GM11168 (cell line): ENCODE results near the gene CCR9.

Experiments used
- in situ Hi-C: fragments of 300-500 bp; cut with MboI; formaldehyde crosslinking; loops from one replicate; pipeline ENCODE4 v1.12.0; 2022; ENCODE audit warnings: low sequenced_read_pairs; ENCODE audit not compliant: unreplicated experiment

Gene CCR9

DNA sequence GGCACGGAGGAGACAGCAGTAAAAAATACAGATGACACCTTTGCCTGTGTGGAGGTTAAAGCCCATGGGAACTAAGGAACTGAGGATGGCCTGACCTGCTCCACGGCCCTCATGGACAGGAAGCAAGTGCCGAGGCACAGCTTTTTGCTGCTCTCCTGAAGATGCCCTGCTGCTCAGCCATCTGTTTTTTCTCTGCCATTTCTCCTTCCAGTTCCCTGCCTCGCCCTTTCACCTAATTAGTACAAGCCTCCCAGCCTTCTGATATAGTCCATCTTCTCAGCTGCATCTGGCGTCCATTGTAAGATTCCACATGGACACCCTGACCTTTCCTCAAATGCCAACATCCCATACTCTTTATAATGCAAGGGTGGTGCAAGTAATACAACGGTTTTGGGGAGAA lies 45.2 kb downstream of the CCR9 start:
- in situ Hi-C loops = loop anchor here (25.0 kb wide), 1 partner anchor 419 kb away; no protein-coding TSS in a partner anchor

DNA sequence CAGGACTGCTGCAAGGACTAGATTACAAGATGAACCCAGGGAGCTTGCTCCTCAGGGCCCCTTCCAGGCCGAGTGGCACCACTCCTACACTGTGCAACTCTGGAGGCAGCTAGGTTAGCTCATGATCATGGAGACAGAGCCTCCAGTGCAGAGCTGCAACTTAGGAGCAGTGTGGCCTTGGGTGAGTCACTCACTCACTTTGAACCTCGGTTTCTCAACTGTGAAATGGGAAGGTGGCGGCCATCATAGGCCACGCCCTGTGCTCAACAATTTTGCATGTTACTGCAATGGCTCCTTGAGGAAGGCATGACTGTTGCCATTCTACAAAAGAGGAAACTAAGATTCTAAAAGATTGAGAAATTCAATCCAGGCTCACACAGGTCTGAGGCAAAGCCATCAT lies 45.8 kb downstream of the CCR9 start:
- in situ Hi-C loops = loop anchor here (25.0 kb wide), 1 partner anchor 420 kb away; no protein-coding TSS in a partner anchor

DNA sequence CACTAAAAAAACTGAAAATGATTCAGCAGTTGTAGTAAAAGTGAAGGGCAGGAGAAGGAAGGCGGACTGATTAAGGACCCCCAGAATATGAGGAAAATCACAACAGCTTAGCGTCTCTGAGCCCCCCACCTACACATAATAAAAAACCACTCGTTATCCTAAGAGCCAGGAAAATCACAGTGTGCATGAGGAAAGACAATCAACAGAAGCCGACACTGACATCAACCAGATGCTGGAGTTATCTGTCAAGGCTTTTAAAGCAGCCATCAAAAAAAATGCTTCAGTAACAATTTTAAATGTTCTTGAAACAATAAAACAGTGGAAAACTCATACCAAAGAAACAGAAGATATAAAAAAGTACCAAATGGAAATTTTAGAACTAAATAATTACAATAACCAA lies 47.2 kb downstream of the CCR9 start:
- in situ Hi-C loops = loop anchor here (25.0 kb wide), 1 partner anchor 421 kb away; no protein-coding TSS in a partner anchor

DNA sequence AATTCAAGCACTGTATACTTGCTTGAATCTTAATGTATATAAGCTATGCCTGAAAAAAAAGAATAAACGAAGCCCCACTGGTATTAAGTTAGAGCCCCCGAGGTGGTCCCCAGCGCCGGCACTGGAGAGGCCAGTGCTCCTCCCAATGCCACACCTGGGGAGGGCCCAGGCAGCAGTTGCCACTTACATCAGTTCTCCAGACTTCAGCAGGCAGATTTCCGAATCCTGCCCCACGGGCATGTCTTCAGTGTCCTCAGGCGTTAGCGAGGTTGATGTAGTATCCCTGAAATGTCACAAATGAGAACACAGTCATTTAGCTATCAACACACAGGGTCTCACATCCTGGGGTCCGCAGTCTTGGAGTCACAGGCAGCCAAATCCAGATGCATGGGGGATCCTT lies 49.9 kb downstream of the CCR9 start:
- in situ Hi-C loops = loop anchor here (25.0 kb wide), 1 partner anchor 424 kb away; no protein-coding TSS in a partner anchor

DNA sequence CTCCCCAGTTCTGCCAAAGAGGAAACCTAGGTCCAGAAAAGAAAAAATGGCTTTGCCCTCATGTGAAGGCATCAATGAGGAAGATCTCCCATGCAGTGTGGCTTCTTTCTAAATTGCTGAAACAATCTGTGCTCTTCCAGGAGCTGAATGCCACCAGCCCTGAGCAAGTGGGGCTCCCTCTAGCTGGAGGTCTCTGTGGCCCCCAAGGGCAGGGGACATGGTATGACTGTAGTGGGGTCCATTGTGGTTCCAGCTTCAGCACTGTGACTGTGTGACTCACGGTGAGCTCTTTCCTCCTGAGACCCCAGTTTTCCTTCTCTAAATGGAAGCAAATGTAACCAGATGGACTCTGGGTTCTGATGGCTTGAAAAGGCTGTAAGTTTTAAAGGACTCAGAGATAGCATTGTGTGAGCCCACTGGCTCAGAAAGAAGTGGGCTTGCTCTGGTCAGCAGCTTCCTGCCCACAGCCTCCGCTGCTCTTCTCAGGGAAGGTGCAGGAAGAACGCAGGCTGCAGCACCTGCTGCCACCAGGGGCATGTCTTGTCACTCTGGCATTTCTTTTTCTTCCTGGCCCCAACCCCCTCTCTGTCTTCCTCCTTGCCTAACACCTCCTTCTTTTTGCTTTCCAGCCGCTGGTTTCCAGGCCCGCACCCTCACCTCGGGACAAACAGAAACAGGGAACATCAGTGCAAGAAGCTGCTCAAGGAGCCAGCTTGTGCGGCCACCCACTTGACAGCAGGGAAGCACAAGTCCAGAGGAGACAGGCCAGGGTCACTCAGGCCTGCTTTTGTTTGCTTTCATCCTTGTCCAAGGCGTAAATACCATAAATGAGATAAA lies 51.1 kb downstream of the CCR9 start:
- in situ Hi-C loops = loop anchor here (25.0 kb wide), 1 partner anchor 425 kb away; no protein-coding TSS in a partner anchor

DNA sequence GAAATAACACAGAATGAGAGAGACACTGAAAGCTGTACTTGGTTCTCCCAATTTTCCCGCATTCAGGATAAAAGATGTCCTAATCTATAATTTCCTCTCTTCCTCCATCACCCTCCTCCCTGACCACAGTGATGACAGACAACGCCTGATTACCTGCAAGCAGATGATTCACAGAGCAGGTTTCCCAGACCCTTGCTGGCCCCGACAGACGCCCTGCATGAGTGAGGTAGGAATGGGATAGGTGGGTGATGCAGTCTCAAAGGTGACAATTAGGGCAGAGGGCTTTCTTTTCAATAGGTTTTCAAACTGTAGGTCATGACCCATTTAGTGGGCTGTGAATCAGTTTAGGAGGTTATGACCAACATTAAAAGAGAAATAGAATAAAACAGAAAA lies 51.7 kb downstream of the CCR9 start:
- in situ Hi-C loops = loop anchor here (25.0 kb wide), 1 partner anchor 426 kb away; no protein-coding TSS in a partner anchor

DNA sequence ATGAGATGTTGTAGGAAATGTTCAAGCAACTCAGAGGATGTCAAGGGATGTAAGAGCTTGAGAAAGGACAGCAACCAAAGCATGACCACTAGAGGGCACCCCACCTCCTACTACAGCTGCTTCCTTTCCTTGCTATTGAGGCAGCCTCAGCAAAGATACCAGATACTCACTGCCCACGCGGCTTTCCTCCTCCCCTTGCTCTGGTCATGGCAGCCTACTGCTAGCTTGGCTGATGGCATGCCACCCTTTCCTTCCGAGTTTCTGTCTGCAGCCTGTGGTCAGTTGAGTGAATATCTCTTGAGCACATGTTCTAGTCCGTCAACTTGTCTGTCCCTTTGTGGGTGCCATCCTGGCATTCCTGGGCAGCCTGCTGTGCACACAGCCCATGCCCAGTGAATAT lies 52.5 kb downstream of the CCR9 start:
- in situ Hi-C loops = loop anchor here (25.0 kb wide), 1 partner anchor 427 kb away; no protein-coding TSS in a partner anchor

DNA sequence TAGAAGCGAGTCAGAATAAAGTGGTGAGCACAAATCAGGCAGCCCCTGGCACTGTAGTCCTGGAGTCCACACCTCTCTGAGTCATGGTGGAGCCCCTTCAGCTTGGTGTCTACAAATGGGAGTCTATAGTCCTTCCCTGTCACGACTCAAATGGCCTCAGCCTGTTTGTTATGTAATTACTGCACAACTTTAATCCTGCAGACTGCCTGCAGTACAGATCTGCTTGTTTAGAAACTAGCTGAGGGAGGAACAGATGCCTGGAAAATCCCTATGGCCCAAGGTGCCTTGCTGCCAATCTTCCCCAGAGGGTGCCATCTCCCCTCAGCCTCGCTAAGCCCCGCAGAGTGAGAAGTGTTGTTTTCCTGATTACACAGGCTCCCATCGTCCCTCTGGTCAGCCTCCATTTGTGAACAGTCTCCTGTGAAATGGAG lies 53.0 kb downstream of the CCR9 start:
- in situ Hi-C loops = loop anchor here (25.0 kb wide), 1 partner anchor 427 kb away; no protein-coding TSS in a partner anchor

DNA sequence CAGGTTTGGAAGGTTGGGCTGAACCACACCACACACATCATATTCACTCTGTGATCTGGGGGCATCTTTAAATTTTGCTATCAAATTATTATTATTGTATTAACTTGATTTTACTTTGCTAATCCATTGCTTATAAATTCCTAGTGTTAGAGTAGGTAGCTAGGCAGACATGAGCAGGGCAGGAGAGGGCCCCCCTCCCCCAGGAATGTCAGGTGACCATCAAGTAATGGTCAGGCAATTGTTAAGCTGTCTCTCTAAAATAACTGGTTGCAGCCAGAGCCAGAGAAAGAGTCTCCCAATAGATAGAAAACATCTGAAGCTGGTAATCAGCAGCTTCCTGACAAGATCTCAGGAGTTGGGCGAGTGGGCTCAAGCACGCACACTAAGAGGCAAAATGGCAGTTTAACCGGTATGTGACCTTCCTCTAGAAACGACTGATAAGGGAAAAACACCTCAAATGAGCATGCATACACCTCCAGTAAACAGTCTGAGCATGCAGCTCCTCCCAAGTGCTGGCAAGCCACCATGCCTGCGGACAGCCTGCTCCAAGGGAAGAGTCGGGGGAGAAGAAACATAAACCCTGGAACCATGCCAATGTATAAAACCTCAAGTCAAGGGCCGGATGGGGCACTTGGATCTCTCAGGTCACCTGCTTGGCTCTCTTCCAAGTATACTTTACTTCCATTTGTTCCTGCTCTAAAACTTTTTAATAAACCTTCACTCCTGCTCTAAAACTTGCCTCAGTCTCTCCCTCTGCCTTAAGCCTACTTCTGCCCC lies 53.8 kb downstream of the CCR9 start:
- in situ Hi-C loops = loop anchor here (5.0 to 25.0 kb wide), 3 partner anchors 137 to 435 kb away; partner anchors contain the start of gene CCR5

DNA sequence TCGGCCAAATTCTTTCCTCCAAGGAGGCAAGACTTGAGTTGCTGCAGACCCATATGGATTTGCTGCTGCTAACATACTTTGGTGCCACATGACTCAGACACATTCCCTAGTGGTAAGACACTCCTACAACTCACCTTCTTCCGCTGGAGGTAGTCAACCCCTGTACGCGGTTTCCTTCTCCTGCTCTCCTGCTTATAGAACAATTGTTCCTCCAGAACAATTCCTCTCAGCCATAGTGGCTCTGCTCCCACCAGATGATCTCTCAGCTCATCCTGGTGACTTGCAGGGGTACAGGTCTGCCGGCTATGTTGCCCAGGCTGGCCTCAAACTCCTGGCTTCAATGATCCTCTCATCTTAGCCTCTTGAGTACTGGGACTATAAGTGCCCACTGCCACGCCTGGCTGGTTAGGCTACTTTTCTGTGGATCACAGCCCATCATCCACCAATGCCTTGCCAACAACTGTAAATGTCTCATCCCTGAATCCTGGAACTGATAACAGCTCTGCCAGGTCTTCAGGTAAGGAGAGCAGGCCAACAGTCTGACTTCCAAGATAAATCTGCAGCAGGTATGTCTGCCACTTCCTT lies 54.5 kb downstream of the CCR9 start:
- in situ Hi-C loops = loop anchor here (5.0 to 25.0 kb wide), 3 partner anchors 136 to 434 kb away; partner anchors contain the start of gene CCR5

DNA sequence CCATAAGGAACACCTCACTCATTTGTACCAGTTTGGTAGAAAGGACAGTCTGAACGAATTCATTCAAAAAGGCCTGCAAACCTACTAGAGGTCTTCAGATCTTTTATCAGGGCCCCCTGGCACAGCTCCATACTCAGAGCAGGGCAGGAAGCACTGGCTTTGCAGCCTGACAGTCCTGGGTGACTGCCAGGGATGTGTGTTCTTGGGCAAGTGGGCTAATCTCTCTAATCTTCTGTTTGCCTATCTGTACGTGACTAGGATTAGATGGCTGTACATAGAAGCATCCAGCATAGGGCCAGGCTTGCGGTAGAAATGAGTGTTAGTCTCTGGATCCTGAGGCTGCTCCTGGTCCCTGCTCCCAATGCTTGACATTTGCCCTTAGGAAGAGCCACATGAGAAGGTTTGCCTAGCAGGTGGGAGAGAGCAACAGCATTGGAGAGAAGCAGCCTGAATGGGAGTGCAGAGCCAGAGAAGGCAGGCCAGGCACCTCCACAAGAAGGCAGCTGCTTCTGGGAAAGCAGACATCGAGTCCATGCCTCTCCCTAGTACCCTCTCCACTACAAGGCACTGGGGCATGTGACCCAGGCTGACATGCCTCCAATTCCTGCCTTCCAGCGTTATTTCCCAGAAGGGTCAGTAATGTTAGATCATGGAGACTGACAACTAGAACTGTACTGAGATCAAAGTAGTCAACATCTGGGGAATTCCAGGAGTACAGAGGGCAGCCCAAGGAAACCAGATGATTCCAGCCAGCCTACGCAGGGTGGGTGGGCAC lies 55.9 kb downstream of the CCR9 start:
- in situ Hi-C loops = loop anchor here (5.0 to 25.0 kb wide), 3 partner anchors 135 to 433 kb away; partner anchors contain the start of gene CCR5

DNA sequence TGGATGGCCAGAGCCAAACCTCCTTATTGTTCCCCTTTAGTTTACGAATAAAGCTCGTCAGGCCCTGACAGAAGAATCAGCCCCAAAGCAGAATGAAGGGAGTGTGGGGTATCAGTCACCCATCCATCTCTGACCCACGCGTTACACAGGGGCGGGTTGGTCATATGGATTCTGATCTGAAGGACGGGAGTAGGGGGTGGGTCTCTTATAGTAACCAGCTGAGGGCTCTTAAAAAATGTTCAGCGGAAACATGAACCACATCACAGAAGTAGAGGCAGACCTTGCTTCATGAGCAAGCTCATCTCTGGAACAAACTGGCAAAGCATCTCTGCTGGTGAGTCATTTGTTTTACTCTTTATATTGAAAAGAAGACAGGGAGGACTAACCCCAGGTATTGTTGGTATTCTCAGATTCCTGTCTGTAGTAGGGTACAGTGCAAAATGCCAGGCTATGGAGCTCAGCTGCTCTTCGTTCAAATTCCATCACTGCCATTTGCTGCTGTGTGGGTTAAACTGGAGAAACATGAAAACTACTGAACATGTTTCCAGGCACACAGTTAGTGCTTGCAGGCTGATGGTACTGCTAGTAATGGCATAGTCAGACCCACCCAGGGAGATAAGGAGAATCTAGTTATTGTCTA lies 57.0 kb downstream of the CCR9 start, which contains the start of gene CXCR6:
TSS of gene CXCR6 (plus strand) at position 258 of the 640 bp plus-strand sequence. CDS start 3,018 bp downstream, outside the sequence.
- in situ Hi-C loops = loop anchor here (5.0 to 25.0 kb wide), 3 partner anchors 134 to 431 kb away; partner anchors contain the start of gene CCR5

DNA sequence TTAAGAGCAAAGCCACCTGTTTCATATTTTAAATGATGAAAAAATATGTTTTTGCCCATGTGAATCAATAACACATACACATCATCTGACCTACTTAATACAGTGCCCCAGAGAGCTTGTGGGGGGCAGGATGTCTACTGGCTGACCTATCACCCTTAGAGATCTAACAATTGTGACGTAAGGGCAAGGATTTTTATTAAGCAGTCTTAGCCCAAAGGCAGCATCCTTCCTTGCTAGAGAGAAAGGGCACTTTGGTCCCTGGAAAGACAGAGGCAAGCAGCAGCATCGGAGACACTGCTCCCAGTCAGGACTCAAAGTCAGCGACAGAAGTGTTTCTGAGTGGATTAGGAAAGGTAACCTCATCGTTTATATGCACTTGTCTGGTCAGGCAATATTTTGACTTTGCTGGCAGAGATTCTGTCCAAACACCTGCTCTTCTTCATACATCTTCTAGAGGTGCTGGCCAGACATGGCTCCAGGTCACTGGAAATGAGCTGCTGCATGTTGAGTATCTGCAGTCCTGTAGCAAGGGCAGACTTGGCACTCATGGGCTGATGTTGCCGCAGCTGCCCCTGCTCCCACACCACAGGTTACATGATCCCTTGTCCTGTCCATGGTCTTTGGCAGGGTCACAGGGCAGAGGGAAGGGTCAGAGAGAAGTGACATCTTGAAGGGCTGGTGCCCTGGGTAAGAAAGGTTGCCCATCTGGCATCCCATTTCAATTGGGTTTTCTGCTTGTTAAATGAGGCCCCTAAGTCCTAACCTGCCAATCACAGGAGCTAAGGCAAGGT lies 58.7 kb downstream of the CCR9 start:
- in situ Hi-C loops = loop anchor here (5.0 to 25.0 kb wide), 3 partner anchors 132 to 433 kb away; partner anchors contain the start of gene CCR5

DNA sequence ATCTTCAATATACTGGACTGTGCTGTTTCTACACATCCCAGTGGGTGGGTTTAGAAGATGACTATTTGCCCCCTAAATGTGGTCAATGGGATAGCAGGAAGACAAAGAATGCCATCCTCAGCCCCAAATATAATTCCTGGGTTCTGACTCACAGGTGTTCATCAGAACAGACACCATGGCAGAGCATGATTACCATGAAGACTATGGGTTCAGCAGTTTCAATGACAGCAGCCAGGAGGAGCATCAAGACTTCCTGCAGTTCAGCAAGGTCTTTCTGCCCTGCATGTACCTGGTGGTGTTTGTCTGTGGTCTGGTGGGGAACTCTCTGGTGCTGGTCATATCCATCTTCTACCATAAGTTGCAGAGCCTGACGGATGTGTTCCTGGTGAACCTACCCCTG lies 60.0 kb downstream of the CCR9 start:
- in situ Hi-C loops = loop anchor here (10.0 to 25.0 kb wide), 2 partner anchors 428 to 434 kb away; partner anchors contain the start of gene CCR5

DNA sequence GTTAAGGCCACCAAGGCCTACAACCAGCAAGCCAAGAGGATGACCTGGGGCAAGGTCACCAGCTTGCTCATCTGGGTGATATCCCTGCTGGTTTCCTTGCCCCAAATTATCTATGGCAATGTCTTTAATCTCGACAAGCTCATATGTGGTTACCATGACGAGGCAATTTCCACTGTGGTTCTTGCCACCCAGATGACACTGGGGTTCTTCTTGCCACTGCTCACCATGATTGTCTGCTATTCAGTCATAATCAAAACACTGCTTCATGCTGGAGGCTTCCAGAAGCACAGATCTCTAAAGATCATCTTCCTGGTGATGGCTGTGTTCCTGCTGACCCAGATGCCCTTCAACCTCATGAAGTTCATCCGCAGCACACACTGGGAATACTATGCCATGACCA lies 60.5 kb downstream of the CCR9 start:
- in situ Hi-C loops = loop anchor here (10.0 to 25.0 kb wide), 2 partner anchors 428 to 435 kb away; partner anchors contain the start of gene CCR5

DNA sequence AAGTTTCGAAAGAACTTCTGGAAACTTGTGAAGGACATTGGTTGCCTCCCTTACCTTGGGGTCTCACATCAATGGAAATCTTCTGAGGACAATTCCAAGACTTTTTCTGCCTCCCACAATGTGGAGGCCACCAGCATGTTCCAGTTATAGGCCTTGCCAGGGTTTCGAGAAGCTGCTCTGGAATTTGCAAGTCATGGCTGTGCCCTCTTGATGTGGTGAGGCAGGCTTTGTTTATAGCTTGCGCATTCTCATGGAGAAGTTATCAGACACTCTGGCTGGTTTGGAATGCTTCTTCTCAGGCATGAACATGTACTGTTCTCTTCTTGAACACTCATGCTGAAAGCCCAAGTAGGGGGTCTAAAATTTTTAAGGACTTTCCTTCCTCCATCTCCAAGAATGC lies 61.0 kb downstream of the CCR9 start:
- in situ Hi-C loops = loop anchor here (10.0 to 25.0 kb wide), 2 partner anchors 427 to 435 kb away; partner anchors contain the start of gene CCR5

DNA sequence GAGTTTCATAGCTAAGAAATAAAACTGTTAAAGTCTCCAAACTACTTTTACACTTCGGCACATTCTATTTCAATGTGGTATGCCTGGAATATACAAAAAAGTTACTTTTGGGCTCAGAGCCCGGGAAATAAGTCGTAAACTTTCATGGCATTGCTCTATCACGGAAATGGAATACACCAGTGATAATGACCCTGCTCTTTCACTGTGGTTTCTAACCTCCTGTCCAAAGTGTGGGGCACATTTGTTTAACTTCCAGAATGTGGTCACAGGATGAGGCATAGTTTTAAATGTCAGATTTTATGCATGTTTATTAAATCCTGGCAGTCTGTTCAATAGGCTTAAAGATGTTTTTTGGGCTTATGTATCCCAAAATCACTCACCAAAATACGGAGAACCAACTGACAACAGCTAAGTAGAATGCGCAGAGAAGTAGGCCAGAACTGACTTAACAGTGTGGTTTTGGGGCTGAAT lies 62.0 kb downstream of the CCR9 start:
- in situ Hi-C loops = loop anchor here (10.0 to 25.0 kb wide), 2 partner anchors 426 to 436 kb away; partner anchors contain the start of gene CCR5
